Activated naive CD8-positive, alpha-beta T cell treated with anti-CD3 and anti-CD28 coated beads, Interleukin-2, amount 50 U/mL, for 24 hours (primary cell): ENCODE results near the gene RASA3.

Experiments
- ATAC-seq: fragments of 150-1000 bp; cut with Tn5 transposase; one replicate; pipeline ENCODE4 v1.10.0; 2021
- DNase-seq: peaks from one replicate; pipeline ENCODE4 v3.0.0; 2021
- H3K27ac Mint-ChIP-seq: one replicate; pipeline ENCODE4 v1.8.0; 2021; ENCODE audit warnings: mild to moderate bottlenecking, mixed read lengths
- H3K27me3 Mint-ChIP-seq: one replicate; pipeline ENCODE4 v1.8.0; 2021; ENCODE audit warnings: mixed read lengths
- H3K36me3 Mint-ChIP-seq: one replicate; pipeline ENCODE4 v1.8.0; 2021; ENCODE audit warnings: low read depth, mixed read lengths
- H3K4me1 Mint-ChIP-seq: one replicate; pipeline ENCODE4 v1.8.0; 2021; ENCODE audit warnings: mixed read lengths
- H3K4me3 Mint-ChIP-seq: one replicate; pipeline ENCODE4 v1.8.0; 2021; ENCODE audit warnings: mild to moderate bottlenecking, moderate library complexity, mixed read lengths
- H3K9me3 Mint-ChIP-seq: one replicate; pipeline ENCODE4 v1.8.0; 2021; ENCODE audit warnings: mixed read lengths

RASA3 gene

DNA sequence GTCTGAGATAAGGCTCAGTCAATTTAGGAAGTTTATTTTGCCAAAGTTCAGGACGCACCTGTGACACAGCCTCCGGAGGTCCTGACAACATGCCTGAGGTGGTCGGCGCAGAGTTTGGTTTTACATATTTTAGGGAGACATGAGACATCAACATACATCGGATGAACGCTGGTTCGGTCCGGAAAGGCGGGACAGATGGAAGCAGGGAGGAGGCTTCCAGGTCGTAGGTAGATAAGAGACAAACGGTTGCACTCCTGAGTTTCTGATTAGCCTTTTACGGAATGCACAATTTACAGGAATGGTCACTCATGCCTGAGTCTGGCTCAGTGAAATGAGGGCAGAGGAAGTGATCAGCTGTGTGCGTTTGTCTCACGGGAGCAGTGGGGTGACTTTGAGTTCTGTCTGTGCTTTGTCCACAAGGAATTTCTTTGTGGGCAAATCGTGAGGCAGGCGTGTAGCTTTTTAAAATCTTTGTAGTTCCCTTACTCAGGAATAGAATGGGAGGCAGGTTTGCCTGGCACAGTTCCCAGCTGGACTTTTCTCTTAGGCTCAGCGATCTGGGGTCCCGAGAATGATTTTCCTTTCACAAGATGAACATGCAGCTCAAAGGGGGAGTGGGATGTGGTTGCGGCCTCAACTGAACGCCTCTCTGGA is 194.8 kb downstream of the RASA3 start:
- Mint-ChIP-seq H3K36me3 (no peaks in the 10 kb centered on the region), H3K4me1 (no peaks in the 10 kb centered on the region), H3K27me3 (peaks cover 12% of the 10 kb centered on the region), H3K4me3 (no peak overlapping the region), H3K27ac (no peak overlapping the region), H3K9me3 (no peaks in the 10 kb centered on the region)
- DNase-seq: no peak
- no peak for ATAC-seq

DNA sequence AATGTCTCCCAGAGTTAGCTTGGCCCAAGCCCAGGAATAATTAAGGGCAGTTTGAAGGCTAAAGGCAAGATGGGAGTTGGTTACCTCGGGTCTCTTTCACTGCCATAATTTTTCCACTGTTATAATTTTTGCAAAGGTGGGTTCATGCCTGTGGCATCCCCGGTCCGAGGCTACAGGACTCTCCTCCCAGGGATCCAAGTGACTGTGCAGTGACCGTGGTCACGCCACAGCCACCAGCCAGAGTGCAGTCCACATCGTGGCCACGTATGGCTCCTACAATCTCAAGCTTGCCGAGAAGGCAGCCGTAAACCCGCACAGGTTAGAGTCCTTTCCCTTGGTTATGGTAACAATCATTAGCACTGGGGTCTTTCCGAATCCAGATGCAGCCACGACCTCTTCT is 195.3 kb downstream of the RASA3 start:
- no peak for DNase-seq
- H3K27ac Mint-ChIP-seq: no peak overlapping the region
- H3K27me3 Mint-ChIP-seq: peaks cover 17% of the 10 kb centered on the region
- no peak overlapping the region for H3K4me3 Mint-ChIP-seq
- H3K9me3 Mint-ChIP-seq: no peaks in the 10 kb centered on the region
- ATAC-seq: no peak
- peaks cover 3% of the 10 kb centered on the region for H3K4me1 Mint-ChIP-seq
- no peaks in the 10 kb centered on the region for H3K36me3 Mint-ChIP-seq

DNA sequence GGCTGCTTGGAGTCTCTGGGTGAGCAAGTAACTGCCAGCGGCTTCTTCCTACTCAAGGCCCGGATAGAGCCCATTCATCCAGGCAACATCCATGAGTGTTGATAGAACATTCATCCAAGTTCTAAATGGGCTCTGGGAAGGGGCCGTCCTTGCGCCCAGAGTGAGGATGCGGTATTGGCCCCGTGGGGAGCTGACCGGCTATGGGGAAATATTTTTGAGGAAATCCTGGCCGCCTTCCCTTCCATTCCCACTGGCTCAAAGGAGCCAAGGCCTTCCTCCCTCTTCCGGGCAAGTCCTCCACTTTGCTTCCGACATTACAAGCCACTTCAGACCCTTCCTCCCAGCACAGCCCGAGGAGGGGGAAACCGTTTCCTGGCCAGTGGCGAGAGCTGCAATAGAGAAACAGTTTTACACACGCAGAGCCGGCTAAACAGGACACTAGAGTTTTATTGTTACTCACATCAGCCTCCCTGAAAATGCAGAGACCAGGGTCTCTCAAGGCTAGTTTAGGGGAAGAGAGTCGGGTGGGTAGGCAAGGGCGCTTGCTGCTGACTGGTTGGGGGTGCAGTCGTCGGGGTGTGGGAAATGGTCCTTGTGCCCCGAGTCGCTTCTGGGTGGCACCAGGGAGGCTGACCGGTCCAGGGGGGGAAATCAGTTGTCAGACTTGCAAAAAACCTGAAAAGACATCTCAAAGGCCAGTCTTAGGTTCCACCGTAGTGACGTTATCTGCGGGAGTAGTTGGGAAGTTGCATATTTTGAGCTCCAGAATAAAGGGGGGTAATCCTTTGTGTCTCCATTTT is 196.1 kb downstream of the RASA3 start:
- Mint-ChIP-seq H3K27ac (no peak overlapping the region), H3K27me3 (peaks cover 19% of the 10 kb centered on the region), H3K36me3 (no peaks in the 10 kb centered on the region), H3K9me3 (no peaks in the 10 kb centered on the region), H3K4me1 (peaks cover 10% of the 10 kb centered on the region), H3K4me3 (no peak overlapping the region)
- ATAC-seq: no peak
- no peak for DNase-seq

DNA sequence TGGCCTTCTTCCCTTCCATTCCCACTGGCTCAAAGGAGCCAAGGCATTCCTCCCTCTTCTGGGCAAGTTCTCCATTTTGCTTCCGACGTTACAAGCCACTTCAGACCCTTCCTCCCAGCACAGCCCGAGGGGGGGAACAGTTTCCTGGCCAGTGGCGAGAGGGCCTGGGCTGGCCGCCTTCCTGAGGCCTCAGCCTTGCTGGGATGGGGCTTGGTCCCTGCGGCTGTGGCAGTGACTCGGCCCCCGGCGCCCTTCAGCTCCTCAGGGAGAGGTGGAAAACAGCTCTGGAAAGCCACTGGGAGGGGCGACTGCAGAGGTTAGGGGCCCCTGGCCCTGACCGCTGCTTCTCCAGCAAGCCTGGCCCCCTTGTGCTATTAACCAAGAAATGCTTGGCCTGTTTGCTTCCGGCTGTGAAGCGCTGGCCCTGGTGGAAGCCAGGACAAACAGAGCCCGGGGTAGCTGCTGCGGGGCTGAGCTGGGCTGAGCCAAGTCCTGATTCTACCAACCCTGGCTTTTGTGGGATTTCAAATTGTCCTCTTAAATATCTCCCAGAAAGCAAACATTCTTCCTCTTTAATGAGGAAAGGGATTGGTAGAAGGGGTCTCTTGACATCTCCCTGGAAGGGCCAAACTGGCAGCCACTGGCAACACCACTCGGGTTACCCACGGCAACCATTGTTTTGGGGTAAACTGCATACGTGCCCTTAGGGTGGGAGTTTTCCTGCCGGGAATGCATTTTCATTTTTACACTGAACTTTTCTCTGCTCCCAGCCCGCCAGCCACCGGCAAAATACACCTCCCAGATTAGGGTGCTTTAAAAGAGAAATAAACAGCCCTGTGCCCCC is 197.2 kb downstream of the RASA3 start:
- DNase-seq (no peak), ATAC-seq (no peak)
- H3K27me3 Mint-ChIP-seq: peaks cover 19% of the 10 kb centered on the region
- H3K4me3 Mint-ChIP-seq: no peak overlapping the region
- no peaks in the 10 kb centered on the region for H3K9me3 Mint-ChIP-seq
- no peaks in the 10 kb centered on the region for H3K36me3 Mint-ChIP-seq
- no peak overlapping the region for H3K27ac Mint-ChIP-seq
- H3K4me1 Mint-ChIP-seq: peaks cover 17% of the 10 kb centered on the region

DNA sequence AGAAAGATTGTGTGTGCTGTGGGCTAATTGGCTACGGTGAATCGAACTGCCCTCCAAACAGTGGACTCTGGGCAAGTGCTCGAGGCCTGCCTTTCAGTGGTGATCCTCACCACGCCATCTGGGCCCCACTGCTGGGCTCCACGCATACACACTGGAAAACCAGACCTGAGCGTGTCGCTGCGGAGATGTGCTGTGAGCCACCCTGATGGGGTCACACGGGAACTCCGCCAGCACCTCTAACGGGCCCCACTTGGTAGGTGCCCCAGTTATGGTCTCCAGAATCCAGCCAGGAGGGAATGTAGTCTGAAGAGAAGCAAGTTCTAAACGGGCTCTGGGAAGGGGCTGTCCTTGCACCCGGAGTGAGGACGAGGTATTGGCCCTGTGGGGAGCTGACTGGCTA is 197.8 kb downstream of the RASA3 start:
- Mint-ChIP-seq H3K4me3 (no peak overlapping the region), H3K36me3 (no peaks in the 10 kb centered on the region), H3K27me3 (peaks cover 19% of the 10 kb centered on the region), H3K27ac (no peak overlapping the region), H3K4me1 (peaks cover 19% of the 10 kb centered on the region), H3K9me3 (no peaks in the 10 kb centered on the region)
- ATAC-seq: no peak
- DNase-seq: no peak

DNA sequence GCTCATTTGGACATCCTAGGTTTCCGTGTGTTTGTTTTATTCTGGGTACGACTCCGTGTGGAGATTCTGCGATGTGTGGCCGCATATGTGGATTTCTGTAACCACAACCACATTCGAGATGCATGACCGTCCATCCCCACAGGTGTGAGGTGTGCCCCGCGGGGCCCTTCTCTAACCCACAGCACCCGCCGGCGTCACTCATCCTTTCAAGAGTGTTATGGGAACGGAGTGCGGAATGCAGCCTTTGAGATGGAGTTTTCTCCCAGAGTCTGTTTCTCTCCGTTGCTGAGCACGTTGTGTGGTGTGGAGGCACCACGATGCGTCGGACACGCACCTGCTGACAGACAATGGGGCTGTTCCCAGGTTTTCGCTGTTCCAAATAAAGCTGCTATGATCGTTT is 198.5 kb downstream of the RASA3 start:
- peaks cover 19% of the 10 kb centered on the region for H3K4me1 Mint-ChIP-seq

DNA sequence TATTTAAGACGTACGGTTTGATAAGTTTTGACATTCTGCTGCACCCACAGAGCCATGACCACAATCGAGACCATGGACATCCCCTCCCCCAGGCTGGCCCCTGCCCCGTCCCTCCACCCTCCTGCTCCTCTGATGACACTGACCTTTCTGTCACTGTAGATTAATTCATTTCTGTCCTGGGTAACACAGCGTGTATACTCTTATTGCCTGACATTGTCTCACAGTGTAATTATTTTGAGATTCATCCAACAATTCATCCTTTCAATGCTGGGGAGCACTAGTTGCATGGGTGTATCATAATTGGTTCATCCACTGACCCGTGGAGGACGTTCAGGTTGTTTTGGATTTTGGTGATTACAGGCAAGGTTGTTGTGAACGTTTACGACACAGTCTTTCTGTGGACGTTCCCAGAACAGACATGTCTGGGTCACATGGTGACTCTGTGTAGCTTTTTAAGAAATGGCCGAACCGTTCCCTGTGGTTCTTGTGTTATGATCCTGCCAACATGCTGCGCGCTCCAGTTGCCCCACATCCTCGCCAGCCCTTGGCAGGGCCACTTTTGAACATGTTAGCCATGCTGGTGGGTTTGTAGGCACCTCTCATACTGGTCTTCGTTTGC is 200.5 kb downstream of the RASA3 start:
- H3K4me1 Mint-ChIP-seq: peaks cover 19% of the 10 kb centered on the region
- no peak overlapping the region for H3K4me3 Mint-ChIP-seq
- peaks cover 32% of the 10 kb centered on the region for H3K27me3 Mint-ChIP-seq
- no peaks in the 10 kb centered on the region for H3K9me3 Mint-ChIP-seq
- H3K27ac Mint-ChIP-seq: no peak overlapping the region
- ATAC-seq (no peak), DNase-seq (no peak)
- H3K36me3 Mint-ChIP-seq: no peaks in the 10 kb centered on the region

More for the DNA sequence above, 198.5 kb downstream of the RASA3 start:
- Mint-ChIP-seq H3K36me3 (no peaks in the 10 kb centered on the region), H3K27ac (no peak overlapping the region), H3K9me3 (no peaks in the 10 kb centered on the region), H3K27me3 (peaks cover 22% of the 10 kb centered on the region), H3K4me3 (no peak overlapping the region)
- ATAC-seq (no peak), DNase-seq (no peak)

DNA sequence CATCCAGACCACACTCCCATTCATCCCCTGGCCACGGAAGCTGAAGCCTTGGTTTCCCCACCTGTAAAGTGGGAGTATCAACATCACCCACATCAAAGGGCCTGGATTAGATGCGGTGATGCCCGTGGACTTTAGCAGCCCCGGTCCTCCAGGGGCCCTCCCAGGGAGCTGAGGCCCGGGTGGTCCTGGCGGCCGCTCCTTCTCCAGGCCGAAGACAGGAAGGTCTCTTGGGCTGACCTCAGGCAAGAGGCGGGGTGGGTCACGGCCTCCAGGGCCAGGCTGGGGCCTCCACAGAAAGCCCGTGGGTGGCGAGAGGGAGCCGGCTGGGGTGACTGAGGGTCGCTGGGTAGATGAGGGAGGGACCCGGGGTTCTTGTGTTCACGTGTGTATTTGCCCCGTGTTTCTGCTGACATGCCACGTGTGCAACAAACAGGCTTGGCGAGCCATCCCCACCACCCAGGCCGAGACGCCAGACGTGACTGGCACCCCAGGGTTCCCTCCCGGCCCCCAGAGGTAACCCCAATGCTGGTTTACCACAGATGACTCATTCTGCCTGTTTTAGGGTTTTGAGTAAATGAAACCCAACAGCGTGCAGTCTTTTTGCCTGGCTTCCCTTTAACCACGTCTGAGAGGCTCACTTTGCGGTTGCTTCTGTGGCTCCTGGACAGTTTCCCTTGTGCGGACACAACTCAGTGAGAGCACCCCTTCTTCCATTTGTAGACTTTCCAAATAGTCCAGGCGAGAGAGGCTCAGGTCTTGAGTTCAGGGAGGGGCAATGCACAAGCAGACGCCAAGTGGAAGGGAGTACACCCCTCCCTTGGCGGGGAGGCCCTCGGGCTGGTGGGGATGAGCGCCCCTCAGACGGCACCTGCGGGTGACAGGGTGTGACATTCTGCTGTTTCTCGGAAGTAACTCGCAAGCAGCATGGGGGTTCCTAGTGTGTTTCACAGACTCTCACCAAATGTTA is 201.5 kb downstream of the RASA3 start:
- H3K9me3 Mint-ChIP-seq: no peaks in the 10 kb centered on the region
- DNase-seq: peak; percentile 67
- peaks cover 19% of the 10 kb centered on the region for H3K4me1 Mint-ChIP-seq
- peaks cover 38% of the 10 kb centered on the region for H3K27me3 Mint-ChIP-seq
- peak overlapping the region; percentile 54 for H3K27ac Mint-ChIP-seq
- H3K36me3 Mint-ChIP-seq: no peaks in the 10 kb centered on the region
- H3K4me3 Mint-ChIP-seq: peak overlapping the region; percentile 26
- ATAC-seq: peak; percentile 88

DNA sequence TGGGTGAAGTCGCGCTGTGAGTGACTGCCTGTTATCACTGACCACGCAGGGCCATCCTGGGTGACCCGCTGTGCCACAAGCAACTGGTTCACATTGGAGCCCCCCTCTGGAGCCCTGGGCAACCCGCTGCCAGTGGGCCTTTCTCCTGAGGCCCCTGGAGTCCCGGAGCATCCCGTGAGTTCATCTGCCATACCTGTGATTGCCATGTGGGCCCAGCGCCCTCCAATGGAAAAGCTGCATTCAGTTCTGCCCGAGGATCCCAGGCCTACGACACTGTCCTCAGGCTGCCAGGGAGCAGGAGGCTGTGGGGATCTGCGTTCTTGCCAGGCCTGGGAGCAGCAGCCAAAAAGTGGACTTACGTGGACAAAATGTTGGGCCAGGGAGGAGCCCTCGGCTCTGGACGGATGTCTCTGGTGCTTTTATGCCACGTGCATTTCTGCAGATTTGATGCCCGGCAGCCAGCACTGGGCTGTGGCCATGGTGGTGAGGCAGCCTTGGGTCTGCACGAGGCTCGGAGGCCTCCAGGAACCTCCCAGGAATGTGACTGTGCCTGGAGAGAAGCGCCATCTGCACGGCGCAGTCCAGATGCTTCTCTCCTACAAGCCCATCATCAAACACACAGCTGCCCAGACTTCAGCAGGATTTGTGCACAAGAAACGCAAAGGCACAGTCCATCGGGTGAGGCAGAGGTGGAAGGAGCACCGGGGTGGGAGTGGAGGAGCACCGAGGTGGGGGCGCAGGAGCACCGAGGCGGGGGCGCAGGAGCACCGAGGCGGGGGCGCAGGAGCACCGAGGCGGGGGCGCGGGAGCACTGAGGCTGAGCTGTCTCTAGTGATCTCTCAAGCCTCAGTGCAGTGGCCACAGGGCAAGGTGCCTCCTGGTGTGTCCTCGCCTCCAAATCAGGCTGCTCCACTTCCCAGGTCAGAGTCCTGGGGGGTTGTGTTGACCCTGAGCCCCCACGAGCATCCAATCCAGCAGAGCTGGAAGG is 202.5 kb downstream of the RASA3 start:
- DNase-seq (no peak), ATAC-seq (no peak)
- H3K4me3 Mint-ChIP-seq: no peak overlapping the region
- no peaks in the 10 kb centered on the region for H3K36me3 Mint-ChIP-seq
- no peak overlapping the region for H3K27ac Mint-ChIP-seq
- H3K9me3 Mint-ChIP-seq: no peaks in the 10 kb centered on the region
- H3K27me3 Mint-ChIP-seq: peaks cover 42% of the 10 kb centered on the region
- H3K4me1 Mint-ChIP-seq: peaks cover 19% of the 10 kb centered on the region

DNA sequence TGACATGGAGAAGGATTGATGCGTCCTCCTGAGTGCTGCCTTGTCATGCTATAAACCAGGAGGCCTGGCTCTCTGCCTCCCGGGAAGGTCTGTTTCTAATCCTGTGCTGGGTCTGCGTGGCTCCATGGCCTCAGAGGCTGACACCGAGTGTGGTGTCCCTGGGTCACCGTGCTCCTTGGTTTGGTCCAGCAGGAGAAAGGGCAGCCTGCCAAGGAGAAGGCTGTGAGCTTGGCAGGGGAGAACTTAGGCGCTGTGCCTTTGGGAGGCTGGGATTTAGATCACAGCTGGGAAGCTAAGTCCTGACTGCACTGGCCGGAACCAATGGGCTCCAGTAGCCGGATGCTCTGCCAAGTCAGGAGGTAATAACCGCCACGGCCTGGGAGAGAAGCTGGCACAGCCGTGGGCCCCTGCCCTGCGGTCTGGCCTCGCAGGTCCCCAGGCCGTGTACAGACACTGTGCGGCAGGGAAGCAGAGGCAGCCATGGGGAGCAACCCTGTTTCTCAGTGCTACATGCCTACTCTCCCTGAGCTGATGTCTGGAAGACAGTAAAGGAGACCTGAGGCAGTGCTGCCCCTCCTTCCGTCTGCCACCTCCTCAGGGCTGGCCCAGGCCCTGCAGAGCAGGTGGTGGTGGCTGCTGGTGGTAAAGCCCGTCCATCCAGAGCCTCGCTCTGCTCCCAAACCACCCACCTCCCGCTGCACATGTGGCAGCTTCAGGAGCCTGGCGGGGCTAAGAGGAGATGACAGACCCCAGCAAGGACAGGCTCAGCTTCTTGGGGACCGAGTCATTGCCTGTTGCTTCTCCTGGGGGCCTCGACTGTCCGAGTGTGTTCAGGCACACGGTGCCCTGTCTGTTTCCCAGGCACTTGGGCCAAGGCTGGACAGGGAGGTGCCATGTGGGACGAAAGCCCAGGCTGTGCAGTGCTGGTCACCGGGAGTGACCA is 203.5 kb downstream of the RASA3 start:
- no peak for DNase-seq
- no peak for ATAC-seq
- Mint-ChIP-seq H3K9me3 (no peaks in the 10 kb centered on the region), H3K27me3 (peaks cover 44% of the 10 kb centered on the region), H3K27ac (no peak overlapping the region), H3K4me1 (peaks cover 19% of the 10 kb centered on the region), H3K36me3 (no peaks in the 10 kb centered on the region), H3K4me3 (no peak overlapping the region)
